HepG2 (cell line): ENCODE data around the gene AMIGO3. TPM values are rescaled to one million over a fixed set of nuclear protein-coding genes. Genes with fewer than 3 reads are reported as not detected.

ENCODE experiments used
- AGO2 ChIP-seq: fragments of 200-400 bp; formaldehyde crosslinking; optimal IDR thresholded peaks from 2 replicates; pipeline ENCODE3; 2017; ENCODE audit warnings: mild to moderate bottlenecking, low read depth, low read length, moderate library complexity
- ARNT2 ChIP-seq: sonication (generic); formaldehyde crosslinking; IDR thresholded peaks from 2 replicates; pipeline ENCODE4 v1.8.0; 2022; ENCODE audit warnings: mild to moderate bottlenecking, low read depth, missing genetic modification reagents, moderate library complexity
- DNMT3B ChIP-seq: conservative IDR thresholded peaks from 2 replicates; pipeline ENCODE4 v1.6.1; 2016; ENCODE audit warnings: missing biosample characterization, control low read depth
- E2F1 ChIP-seq: sonication (generic); formaldehyde crosslinking; IDR thresholded peaks from 2 replicates; pipeline ENCODE4 v1.5.0; 2020; ENCODE audit warnings: missing genetic modification reagents
- KDM1A ChIP-seq: IDR thresholded peaks from 2 replicates; pipeline ENCODE4 v1.6.1; 2016; ENCODE audit warnings: missing compliant biosample characterization
- KDM3A ChIP-seq: IDR thresholded peaks from 2 replicates; pipeline ENCODE4 v1.6.1; 2018; ENCODE audit warnings: low read depth, missing compliant biosample characterization
- MLLT10 ChIP-seq: sonication (generic); formaldehyde crosslinking; IDR thresholded peaks from 2 replicates; pipeline ENCODE4 v1.4.0; 2020; ENCODE audit warnings: missing genetic modification reagents
- PHF20 ChIP-seq: sonication (generic); formaldehyde crosslinking; IDR thresholded peaks from 2 replicates; pipeline ENCODE4 v1.5.0; 2020; ENCODE audit warnings: mild to moderate bottlenecking, missing genetic modification reagents
- POLR2G ChIP-seq: fragments of 200-400 bp; formaldehyde crosslinking; IDR thresholded peaks from 2 replicates; pipeline ENCODE4 v1.6.1; 2018; ENCODE audit warnings: mild to moderate bottlenecking, low read depth, low read length, moderate library complexity
- PPARG ChIP-seq: conservative IDR thresholded peaks from 2 replicates; pipeline ENCODE4 v1.6.1; 2016; ENCODE audit warnings: missing biosample characterization, missing genetic modification reagents
- RAD21 ChIP-seq: fragments of 450-650 bp; formaldehyde crosslinking; IDR thresholded peaks from 2 replicates; pipeline ENCODE4 v1.5.0; 2020; ENCODE audit warnings: mild to moderate bottlenecking
- RBFOX2 ChIP-seq: fragments of 200-400 bp; formaldehyde crosslinking; IDR thresholded peaks from 2 replicates; pipeline ENCODE4 v1.6.1; 2017; ENCODE audit warnings: low read depth, mild to moderate bottlenecking, low read length
- SSRP1 ChIP-seq: IDR thresholded peaks from 2 replicates; pipeline ENCODE4 v1.6.1; 2016; ENCODE audit warnings: control low read depth
- TAF1 ChIP-seq: sonication (generic); formaldehyde crosslinking; IDR thresholded peaks from 2 replicates; pipeline ENCODE4 v1.4.0; 2020; ENCODE audit warnings: missing genetic modification reagents
- ZBTB20 ChIP-seq: sonication (generic); formaldehyde crosslinking; IDR thresholded peaks from 2 replicates; pipeline ENCODE4 v1.8.1; 2023; ENCODE audit warnings: missing genetic modification reagents, low read depth, mild to moderate bottlenecking, borderline replicate concordance
- ZBTB21 ChIP-seq: sonication (generic); formaldehyde crosslinking; IDR thresholded peaks from 2 replicates; pipeline ENCODE4 v1.4.0; 2020; ENCODE audit warnings: missing genetic modification reagents
- ZFP41 ChIP-seq: sonication (generic); formaldehyde crosslinking; IDR thresholded peaks from 2 replicates; pipeline ENCODE4 v1.4.0; 2020; ENCODE audit warnings: mild to moderate bottlenecking, missing genetic modification reagents, borderline replicate concordance
- ZNF138 ChIP-seq: sonication (generic); formaldehyde crosslinking; IDR thresholded peaks from 2 replicates; pipeline ENCODE4 v1.5.0; 2020; ENCODE audit warnings: mild to moderate bottlenecking, low read depth, missing genetic modification reagents
- ZNF414 ChIP-seq: sonication (generic); formaldehyde crosslinking; IDR thresholded peaks from 2 replicates; pipeline ENCODE4 v1.5.0; 2020; ENCODE audit warnings: missing genetic modification reagents
- ZNF496 ChIP-seq: sonication (generic); formaldehyde crosslinking; IDR thresholded peaks from 2 replicates; pipeline ENCODE4 v1.8.1; 2023; ENCODE audit warnings: mild to moderate bottlenecking, moderate library complexity, missing genetic modification reagents; ENCODE audit not compliant: insufficient replicate concordance
- ZNF512 ChIP-seq: sonication (generic); formaldehyde crosslinking; IDR thresholded peaks from 2 replicates; pipeline ENCODE4 v1.4.0; 2020; ENCODE audit warnings: mild to moderate bottlenecking, missing genetic modification reagents
- ZNF513 ChIP-seq: sonication (generic); formaldehyde crosslinking; conservative IDR thresholded peaks from 2 replicates; pipeline ENCODE4 v1.5.0; 2020; ENCODE audit warnings: missing genetic modification reagents
- ZNF614 ChIP-seq: IDR thresholded peaks from 2 replicates; pipeline ENCODE4 v1.6.1; 2018; ENCODE audit warnings: missing biosample characterization, missing genetic modification reagents, inconsistent platforms, borderline replicate concordance
- ZNF772 ChIP-seq: sonication (generic); formaldehyde crosslinking; IDR thresholded peaks from 2 replicates; pipeline ENCODE4 v1.5.0; 2020; ENCODE audit warnings: mild to moderate bottlenecking, missing genetic modification reagents
- ZNF775 ChIP-seq: sonication (generic); formaldehyde crosslinking; IDR thresholded peaks from 2 replicates; pipeline ENCODE4 v1.4.0; 2020; ENCODE audit warnings: missing genetic modification reagents, mild to moderate bottlenecking, moderate library complexity, borderline replicate concordance
- polyA plus RNA-seq, 8 experiments: library from polyadenylated mRNA; depleted of rRNA in 3 of 8; stranded (reverse) in 7 of 8; unstranded in 1 of 8; fragments of >200 nt; fragmentation: Illumina TruSeq in 4 of 8; extraction: Trizol in 4 of 8; gene quantifications; 2 replicates each; pipeline versions ENCODE4 v1.2.1 to v1.2.3, GENCODE V29; 2011 to 2016; ENCODE audit warnings: low read depth in 4 of 8, missing spikeins in 1 of 8, mixed read lengths in 1 of 8; ENCODE audit not compliant: insufficient read depth in 1 of 8
- total RNA-seq, 5 experiments: library from RNA; depleted of rRNA; stranded (reverse); fragments of >200 nt; fragmentation: Illumina TruSeq; extraction: Trizol; gene quantifications; 2 replicates each; pipeline ENCODE4 v1.2.3, GENCODE V29; 2016; ENCODE audit warnings: low read depth in 1 of 5

The AMIGO3 gene
- total and polyA plus RNA-seq, 2 of the 13 experiments (the other 11 are each of a cell fraction or from before 2014, with no cell fraction given): 0.35 TPM; not detected in 1

- no peak for TF ChIP-seq ARNT2 (CRISPR knock-in tag)
- no peak for TF ChIP-seq ZNF775
- TF ChIP-seq ZBTB20 (CRISPR knock-in tag): no peak
- TF ChIP-seq RAD21 (CRISPR knock-in tag): no peak
- no peak for TF ChIP-seq ZNF614 (CRISPR knock-in tag)
- TF ChIP-seq KDM3A: no peak
- TF ChIP-seq SSRP1 (CRISPR knock-in tag): 0 out of 2 replicates have a peak, but pooled peaks have one; percentile 49
- peak; percentile 95 for TF ChIP-seq AGO2
- no peak for TF ChIP-seq PHF20 (CRISPR knock-in tag)
- no peak for TF ChIP-seq ZNF772 (CRISPR knock-in tag)
- no peak for TF ChIP-seq DNMT3B (CRISPR knock-in tag)
- no peak for TF ChIP-seq ZNF512 (CRISPR knock-in tag)
- no peak for TF ChIP-seq KDM1A (CRISPR knock-in tag)
- no peak for TF ChIP-seq ZBTB21 (CRISPR knock-in tag)
- TF ChIP-seq MLLT10: no peak
- no peak for TF ChIP-seq TAF1
- no peak for TF ChIP-seq ZNF138 (CRISPR knock-in tag)
- no peak for TF ChIP-seq ZNF496
- TF ChIP-seq ZNF513 (CRISPR knock-in tag): no peak
- TF ChIP-seq POLR2G: 0 out of 2 replicates have a peak, but pooled peaks have one; percentile 22
- TF ChIP-seq RBFOX2: peak; percentile 40; the same call in 1 of the 2 replicates
- no peak for TF ChIP-seq ZNF414 (CRISPR knock-in tag)
- TF ChIP-seq PPARG (CRISPR knock-in tag): no peak
- TF ChIP-seq E2F1 (CRISPR knock-in tag): no peak
- no peak for TF ChIP-seq ZFP41
Measured at GRCh38 chr3:49721896-49722781, 2.7 kb upstream of the AMIGO3 start (continued).
